Stimulated activated naive CD8-positive, alpha-beta T cell treated with anti-CD3 and anti-CD28 coated beads, Interleukin-15, Interleukin-2, amounts not matched to agents 100 ng/mL and 50 ng/mL, for 24 hours (primary cell): Measurements from ENCODE around the gene SMURF2.
A peak's percentile ranks its signal among the peaks of the same experiment; 100 is the strongest.

Experiments used
- H3K27ac Mint-ChIP-seq: one replicate; pipeline ENCODE4 v1.8.0; 2021; ENCODE audit warnings: mild to moderate bottlenecking, mixed read lengths
- H3K27me3 Mint-ChIP-seq: one replicate; pipeline ENCODE4 v1.8.0; 2021; ENCODE audit warnings: mixed read lengths
- H3K36me3 Mint-ChIP-seq: one replicate; pipeline ENCODE4 v1.8.0; 2021; ENCODE audit warnings: low read depth, mixed read lengths
- H3K4me1 Mint-ChIP-seq: one replicate; pipeline ENCODE4 v1.8.0; 2021; ENCODE audit warnings: low read depth, mixed read lengths
- H3K4me3 Mint-ChIP-seq: one replicate; pipeline ENCODE4 v1.8.0; 2021; ENCODE audit warnings: mild to moderate bottlenecking, mixed read lengths
- H3K9me3 Mint-ChIP-seq: one replicate; pipeline ENCODE4 v1.8.0; 2021; ENCODE audit warnings: mixed read lengths

The SMURF2 gene

GRCh38 chr17:64661976-64662773, at the start of gene SMURF2:
Gene SMURF2 (minus strand): TSS chr17:64662307. CDS start chr17:64661880, 427 bp downstream.
- no peaks in the 10 kb centered on the region for H3K9me3 Mint-ChIP-seq
- H3K4me1 Mint-ChIP-seq = peaks cover 34% of the 10 kb centered on the region
- H3K27ac Mint-ChIP-seq = peak within 1 kb of the TSS; percentile 91
- no peaks in the 10 kb centered on the region for H3K36me3 Mint-ChIP-seq
- peak within 1 kb of the TSS; percentile 94 for H3K4me3 Mint-ChIP-seq
- H3K27me3 Mint-ChIP-seq = no peaks in the 10 kb centered on the region

DNA sequence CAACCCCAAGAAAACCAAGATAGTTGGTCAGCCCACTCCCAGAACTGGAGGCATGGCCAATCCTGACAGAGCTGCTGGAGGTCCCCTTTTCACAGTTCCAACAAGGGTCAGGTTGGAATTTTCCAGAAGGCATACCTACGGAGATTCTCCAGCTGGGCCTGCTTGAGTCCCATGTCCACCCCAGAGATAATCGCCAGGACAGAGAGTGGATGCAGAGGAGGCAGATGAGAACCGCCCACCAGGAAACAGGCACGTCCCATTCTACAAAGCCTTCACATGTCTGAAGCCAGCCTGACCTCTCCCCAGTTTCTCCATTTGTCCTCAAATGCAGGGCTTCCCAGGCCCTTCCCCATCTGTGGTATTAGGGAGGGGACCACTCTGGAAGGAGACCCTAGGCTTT, 47.4 kb upstream of the SMURF2 start:
- H3K4me1 Mint-ChIP-seq = peaks cover 62% of the 10 kb centered on the region
- H3K27me3 Mint-ChIP-seq = no peaks in the 10 kb centered on the region
- no peak overlapping the region for H3K4me3 Mint-ChIP-seq
- no peaks in the 10 kb centered on the region for H3K36me3 Mint-ChIP-seq
- peak overlapping the region; percentile 76 for H3K27ac Mint-ChIP-seq
- H3K9me3 Mint-ChIP-seq = no peaks in the 10 kb centered on the region

DNA sequence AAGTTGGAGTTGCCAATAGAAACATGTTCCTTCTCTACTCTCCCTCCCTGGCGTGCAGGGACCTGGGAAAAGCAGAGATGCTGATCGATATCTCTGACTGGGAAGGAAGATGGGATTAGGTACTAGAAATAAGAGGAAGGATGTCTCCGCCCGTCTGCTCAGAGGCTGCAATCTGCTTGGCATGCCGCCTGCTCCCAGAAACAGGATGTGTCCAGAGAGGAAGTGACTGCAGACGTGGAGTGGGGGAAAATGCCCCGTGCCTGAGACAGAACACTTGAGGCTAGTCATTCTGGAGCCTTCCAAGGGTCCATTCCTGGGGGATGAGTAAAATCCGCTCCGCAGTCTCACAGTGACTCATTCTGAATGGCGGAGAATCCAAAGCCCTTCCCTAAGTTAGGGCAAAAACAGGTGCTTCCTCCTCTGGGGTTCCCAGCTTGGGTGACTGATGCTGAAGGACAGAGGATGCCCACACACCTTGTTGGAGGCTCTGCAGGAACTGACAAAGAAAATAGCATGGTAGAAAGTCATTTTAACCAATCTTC, 45.0 kb upstream of the SMURF2 start:
- Mint-ChIP-seq H3K27ac (no peak overlapping the region), H3K9me3 (no peaks in the 10 kb centered on the region), H3K27me3 (no peaks in the 10 kb centered on the region), H3K4me3 (no peak overlapping the region), H3K4me1 (peaks cover 39% of the 10 kb centered on the region), H3K36me3 (no peaks in the 10 kb centered on the region)

GRCh38 chr17:64706224-64707049, 44.3 kb upstream of the SMURF2 start:
- peaks cover 33% of the 10 kb centered on the region for H3K4me1 Mint-ChIP-seq
- H3K27me3 Mint-ChIP-seq = no peaks in the 10 kb centered on the region
- H3K36me3 Mint-ChIP-seq = no peaks in the 10 kb centered on the region
- H3K9me3 Mint-ChIP-seq = no peaks in the 10 kb centered on the region
- no peak overlapping the region for H3K4me3 Mint-ChIP-seq
- no peak overlapping the region for H3K27ac Mint-ChIP-seq

- Mint-ChIP-seq H3K4me3 (no peak overlapping the region), H3K4me1 (peaks cover 8% of the 10 kb centered on the region), H3K9me3 (no peaks in the 10 kb centered on the region), H3K36me3 (no peaks in the 10 kb centered on the region), H3K27me3 (no peaks in the 10 kb centered on the region), H3K27ac (no peak overlapping the region)
Observed at GRCh38 chr17:64702815-64703214, 40.7 kb upstream of the SMURF2 start.

GRCh38 chr17:64698725-64699124, 36.6 kb upstream of the SMURF2 start:
- Mint-ChIP-seq H3K4me1 (no peaks in the 10 kb centered on the region), H3K36me3 (no peaks in the 10 kb centered on the region), H3K27me3 (no peaks in the 10 kb centered on the region), H3K27ac (no peak overlapping the region), H3K4me3 (no peak overlapping the region), H3K9me3 (no peaks in the 10 kb centered on the region)

GRCh38 chr17:64694207-64694606, 32.1 kb upstream of the SMURF2 start:
- H3K36me3 Mint-ChIP-seq = no peaks in the 10 kb centered on the region
- no peaks in the 10 kb centered on the region for H3K9me3 Mint-ChIP-seq
- H3K27ac Mint-ChIP-seq = no peak overlapping the region
- no peaks in the 10 kb centered on the region for H3K27me3 Mint-ChIP-seq
- no peak overlapping the region for H3K4me3 Mint-ChIP-seq
- no peaks in the 10 kb centered on the region for H3K4me1 Mint-ChIP-seq

DNA sequence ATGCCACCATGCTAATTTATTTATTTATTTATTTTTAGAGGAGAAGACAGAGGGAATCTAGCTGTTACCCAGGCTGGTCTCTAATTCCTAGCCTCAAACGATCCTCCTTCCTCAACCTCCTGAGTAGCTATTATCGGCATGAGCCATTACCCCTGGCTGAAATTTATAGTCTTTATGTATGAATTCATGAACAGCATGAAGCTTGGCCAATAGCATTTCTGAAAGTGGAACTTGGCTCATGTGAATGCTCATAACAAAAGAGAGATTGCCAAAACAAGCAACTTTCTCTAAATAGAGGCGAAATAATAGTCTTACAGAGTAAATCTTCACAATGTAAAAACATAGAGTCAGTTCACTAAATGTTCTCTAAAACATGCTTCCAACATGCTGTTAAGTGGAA, 30.1 kb upstream of the SMURF2 start:
- Mint-ChIP-seq H3K9me3 (no peaks in the 10 kb centered on the region), H3K27me3 (no peaks in the 10 kb centered on the region), H3K27ac (no peak overlapping the region), H3K4me1 (no peaks in the 10 kb centered on the region), H3K4me3 (no peak overlapping the region), H3K36me3 (no peaks in the 10 kb centered on the region)

GRCh38 chr17:64689106-64689505, 27.0 kb upstream of the SMURF2 start:
- no peaks in the 10 kb centered on the region for H3K4me1 Mint-ChIP-seq
- no peaks in the 10 kb centered on the region for H3K36me3 Mint-ChIP-seq
- no peak overlapping the region for H3K27ac Mint-ChIP-seq
- no peaks in the 10 kb centered on the region for H3K9me3 Mint-ChIP-seq
- no peak overlapping the region for H3K4me3 Mint-ChIP-seq
- H3K27me3 Mint-ChIP-seq = no peaks in the 10 kb centered on the region

GRCh38 chr17:64688481-64688880, 26.4 kb upstream of the SMURF2 start:
- Mint-ChIP-seq H3K4me1 (no peaks in the 10 kb centered on the region), H3K36me3 (no peaks in the 10 kb centered on the region), H3K9me3 (no peaks in the 10 kb centered on the region), H3K27ac (no peak overlapping the region), H3K27me3 (no peaks in the 10 kb centered on the region), H3K4me3 (no peak overlapping the region)

DNA sequence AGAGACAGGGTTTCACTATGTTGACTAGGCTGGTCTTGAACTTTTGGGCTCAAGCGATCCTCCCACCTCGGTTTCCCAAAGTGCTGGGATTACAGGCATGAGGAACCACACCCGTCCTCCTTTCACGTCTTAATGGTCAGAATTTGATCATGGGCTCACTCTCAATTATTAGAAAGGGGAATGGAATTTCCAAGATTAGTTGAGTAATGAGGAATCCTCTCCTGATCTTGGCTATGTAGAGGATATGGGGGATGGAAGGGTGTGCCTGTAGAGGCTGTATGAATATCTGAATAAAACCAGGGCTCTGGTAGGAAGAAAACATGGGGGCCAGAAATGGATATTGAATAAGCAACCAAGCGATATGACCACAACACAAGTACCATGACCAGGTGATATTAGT, 25.9 kb upstream of the SMURF2 start:
- H3K27ac Mint-ChIP-seq = no peak overlapping the region
- no peaks in the 10 kb centered on the region for H3K4me1 Mint-ChIP-seq
- H3K9me3 Mint-ChIP-seq = no peaks in the 10 kb centered on the region
- no peak overlapping the region for H3K4me3 Mint-ChIP-seq
- H3K36me3 Mint-ChIP-seq = no peaks in the 10 kb centered on the region
- no peaks in the 10 kb centered on the region for H3K27me3 Mint-ChIP-seq

DNA sequence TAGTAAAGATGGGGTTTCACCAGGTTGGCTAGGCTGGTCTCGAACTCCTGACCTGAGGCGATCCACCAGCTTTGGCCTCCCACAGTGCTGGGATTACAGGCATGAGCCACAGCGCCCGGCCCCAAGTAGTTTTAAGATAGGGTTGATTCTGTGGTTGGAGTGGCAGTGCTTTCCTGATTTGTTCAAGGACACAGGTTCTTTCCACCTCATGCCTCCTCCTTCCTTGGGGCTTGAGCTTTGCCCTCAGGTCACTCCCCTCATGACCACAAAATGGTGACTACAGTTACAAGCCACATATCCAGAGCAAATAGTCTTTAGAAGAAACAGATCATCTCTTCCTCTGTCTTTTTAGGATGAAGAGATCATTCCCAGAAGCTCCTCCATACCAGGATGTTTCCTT, 25.3 kb upstream of the SMURF2 start:
- Mint-ChIP-seq H3K27me3 (no peaks in the 10 kb centered on the region), H3K36me3 (no peaks in the 10 kb centered on the region), H3K4me1 (no peaks in the 10 kb centered on the region), H3K9me3 (no peaks in the 10 kb centered on the region), H3K27ac (no peak overlapping the region), H3K4me3 (no peak overlapping the region)

- Mint-ChIP-seq H3K27me3 (no peaks in the 10 kb centered on the region), H3K4me1 (no peaks in the 10 kb centered on the region), H3K36me3 (no peaks in the 10 kb centered on the region), H3K27ac (no peak overlapping the region), H3K9me3 (no peaks in the 10 kb centered on the region), H3K4me3 (no peak overlapping the region)
Observed at GRCh38 chr17:64686705-64687104, 24.6 kb upstream of the SMURF2 start.

- Mint-ChIP-seq H3K27ac (no peak overlapping the region), H3K9me3 (no peaks in the 10 kb centered on the region), H3K27me3 (no peaks in the 10 kb centered on the region), H3K4me1 (no peaks in the 10 kb centered on the region), H3K4me3 (no peak overlapping the region), H3K36me3 (no peaks in the 10 kb centered on the region)
Observed at GRCh38 chr17:64685705-64686104, 23.6 kb upstream of the SMURF2 start.

GRCh38 chr17:64683796-64684195, 21.7 kb upstream of the SMURF2 start:
- no peaks in the 10 kb centered on the region for H3K36me3 Mint-ChIP-seq
- no peak overlapping the region for H3K4me3 Mint-ChIP-seq
- H3K27me3 Mint-ChIP-seq = no peaks in the 10 kb centered on the region
- no peak overlapping the region for H3K27ac Mint-ChIP-seq
- no peaks in the 10 kb centered on the region for H3K9me3 Mint-ChIP-seq
- H3K4me1 Mint-ChIP-seq = no peaks in the 10 kb centered on the region
